ENCODE results near the gene ADI1.

- TF ChIP-seq CTCF (conservative IDR thresholded peaks at IDR 0.05; ENCODE audit: low read depth, low read length) (no peak), POLR2A (IDR thresholded peaks at IDR 0.05; ENCODE audit: low read depth, low read length) (no peak), NFE2L2 (IDR thresholded peaks at IDR 0.05; ENCODE audit: low read depth, low read length) (no peak), RCOR1 (IDR thresholded peaks at IDR 0.05; ENCODE audit: insufficient replicate concordance, low read length) (no peak), CEBPB (IDR thresholded peaks at IDR 0.05; ENCODE audit: low read depth, low read length) (no peak)
Measured at GRCh38 chr2:3503046-3503445, 16.3 kb downstream of the ADI1 start.

Data from IMR-90 (cell line).